Lower leg skin (tissue), 3 donors: Measurements from ENCODE around the gene PCSK5.

Experiments used
- CTCF ChIP-seq, 3 donors: fragments of 450-650 bp; IDR thresholded peaks; one replicate each; pipeline ENCODE4 v1.5.1; 2016; ENCODE audit warnings: antibody characterized with exemption in 3 of 3, mild to moderate bottlenecking in 3 of 3, moderate library complexity in 2 of 3
- POLR2A ChIP-seq, 2 donors: fragments of 450-650 bp; IDR thresholded peaks; one replicate each; pipeline ENCODE4 v1.6.1; 2016 to 2017; ENCODE audit warnings: antibody characterized with exemption in 2 of 2, mild to moderate bottlenecking in 1 of 2, moderate library complexity in 1 of 2

- TF ChIP-seq CTCF (IDR thresholded peaks at IDR 0.05): no peak
- no peak for TF ChIP-seq POLR2A (IDR thresholded peaks at IDR 0.05)
Measured at GRCh38 chr9:76394960-76395252, 504.4 kb downstream of the PCSK5 start.
